HG03575 (cell line): ENCODE results near the gene TLR9.
"Not testable (repeated sequence)": the region's sequence is repeated elsewhere in the genome, so short reads cannot be mapped to it uniquely, and the experiment has no call there.

Experiments used
- ATAC-seq: cut with Tn5 transposase; IDR thresholded peaks from one replicate; pipeline ENCODE4 v1.9.1; 2021; ENCODE audit not compliant: unreplicated experiment, insufficient number of reproducible peaks, low FRiP score; ENCODE audit errors: extremely low read depth

TLR9 gene

GRCh38 chr3:52225452-52226228 is at the start of gene TLR9:
TLR9 (minus strand) TSS chr3:52225645; CDS start chr3:52225529, 116 bp downstream.
- peak; percentile 45 for ATAC-seq

- not testable (repeated sequence) for ATAC-seq
Observed at GRCh38 chr3:52274781-52275180, 49.3 kb upstream of the TLR9 start.

DNA sequence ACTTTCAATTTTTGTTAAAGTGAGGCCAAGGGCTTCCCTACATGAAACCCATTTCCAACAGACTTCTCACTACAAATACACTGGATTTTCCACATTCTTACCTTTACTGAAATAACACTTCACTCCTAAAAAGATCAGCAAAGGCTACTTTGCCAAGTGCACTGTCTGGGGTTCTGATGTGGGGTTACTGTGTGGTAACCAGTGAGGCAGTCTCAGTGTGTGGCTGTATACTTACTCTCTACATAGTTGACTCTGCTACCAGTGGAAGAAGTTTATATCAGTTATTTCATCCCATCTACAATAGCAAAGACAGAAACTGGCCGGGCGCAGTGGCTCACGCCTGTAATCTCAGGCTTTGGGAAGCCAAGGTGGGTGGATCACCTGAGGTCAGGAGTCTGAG is 47.4 kb upstream of the TLR9 start:
- ATAC-seq, result no peak

GRCh38 chr3:52272172-52272571 is 46.7 kb upstream of the TLR9 start:
- not testable (repeated sequence) for ATAC-seq

GRCh38 chr3:52270252-52270754 is 44.9 kb upstream of the TLR9 start:
- no peak for ATAC-seq

DNA sequence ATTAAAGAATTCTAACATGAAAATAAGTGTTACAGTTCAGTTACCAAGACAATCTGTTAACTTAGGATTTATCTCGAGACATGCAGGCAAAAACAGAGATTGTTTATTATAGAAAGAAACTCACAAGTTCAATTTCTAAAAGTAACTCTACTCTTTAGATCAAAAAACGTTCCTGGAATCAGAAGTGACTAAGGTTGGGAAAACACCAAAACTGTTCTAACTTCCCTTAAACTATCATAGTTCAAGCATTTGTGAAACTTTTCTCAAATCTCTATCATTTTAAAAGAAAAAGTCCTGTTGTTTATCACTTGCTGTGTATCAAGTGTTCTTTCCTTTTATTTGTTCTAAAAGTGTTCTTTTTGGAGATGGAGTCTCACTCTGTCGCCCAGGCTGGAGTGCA is 44.3 kb upstream of the TLR9 start:
- ATAC-seq, result no peak

DNA sequence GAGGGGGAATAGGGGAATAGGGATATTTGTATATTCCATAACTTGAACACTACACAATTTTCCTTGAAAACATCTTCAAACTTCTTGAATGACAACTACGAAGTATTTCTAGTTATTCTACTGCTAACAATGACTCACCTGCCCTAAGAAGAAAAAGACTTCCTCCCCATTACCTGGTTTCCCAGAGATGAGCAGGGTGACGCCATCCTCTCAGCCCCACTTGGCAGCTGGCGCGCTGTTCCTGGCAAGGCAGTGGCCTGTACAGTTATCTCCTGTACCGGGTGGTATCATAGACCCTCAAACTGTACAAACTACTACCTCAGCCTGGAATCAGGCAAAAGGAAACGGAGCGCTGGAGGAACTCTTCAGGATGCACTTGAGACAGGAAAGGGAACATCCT is 42.6 kb upstream of the TLR9 start:
- ATAC-seq, result no peak

GRCh38 chr3:52265387-52265786 is 39.9 kb upstream of the TLR9 start:
- no peak for ATAC-seq

GRCh38 chr3:52262447-52262846 is 37.0 kb upstream of the TLR9 start:
- ATAC-seq, result no peak

GRCh38 chr3:52259448-52259847 is 34.0 kb upstream of the TLR9 start:
- no peak for ATAC-seq

DNA sequence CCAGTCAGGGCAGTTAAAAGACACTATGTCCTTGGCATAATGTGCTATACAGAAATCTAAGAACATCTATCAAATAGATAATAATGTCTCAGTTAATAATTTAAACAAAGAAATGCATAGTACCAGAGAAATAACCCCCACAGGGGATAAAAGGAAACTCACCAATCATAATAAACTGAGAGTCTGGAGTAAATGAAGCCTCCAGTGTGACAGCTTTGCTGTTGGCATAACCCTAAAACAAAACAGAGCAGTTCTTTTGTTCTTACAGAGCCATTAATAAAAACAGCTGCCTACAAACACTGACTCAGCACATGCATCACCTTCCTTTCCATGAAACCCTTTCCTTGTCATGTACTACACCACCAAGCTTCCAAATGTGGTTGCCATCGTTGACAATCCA is 33.6 kb upstream of the TLR9 start:
- no peak for ATAC-seq

DNA sequence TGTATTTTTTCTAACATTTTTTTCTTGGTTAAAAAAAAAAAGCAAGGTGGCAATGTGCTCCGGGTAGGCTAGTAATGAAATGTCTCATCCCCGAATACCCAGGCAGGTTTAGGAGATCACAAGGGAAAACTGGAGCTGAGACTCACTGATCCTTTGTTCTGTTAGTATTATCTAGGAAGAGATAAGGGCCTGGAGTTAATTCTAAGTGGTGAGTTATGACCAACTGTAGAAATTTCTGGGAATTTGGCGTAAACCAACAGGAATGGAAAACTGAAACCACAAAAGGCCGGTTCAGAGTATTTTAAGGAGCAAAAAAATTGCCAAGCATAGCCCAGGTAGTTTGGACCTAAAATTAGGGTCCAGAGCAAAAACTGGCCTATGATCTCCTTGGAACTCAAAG is 32.5 kb upstream of the TLR9 start:
- no peak for ATAC-seq

DNA sequence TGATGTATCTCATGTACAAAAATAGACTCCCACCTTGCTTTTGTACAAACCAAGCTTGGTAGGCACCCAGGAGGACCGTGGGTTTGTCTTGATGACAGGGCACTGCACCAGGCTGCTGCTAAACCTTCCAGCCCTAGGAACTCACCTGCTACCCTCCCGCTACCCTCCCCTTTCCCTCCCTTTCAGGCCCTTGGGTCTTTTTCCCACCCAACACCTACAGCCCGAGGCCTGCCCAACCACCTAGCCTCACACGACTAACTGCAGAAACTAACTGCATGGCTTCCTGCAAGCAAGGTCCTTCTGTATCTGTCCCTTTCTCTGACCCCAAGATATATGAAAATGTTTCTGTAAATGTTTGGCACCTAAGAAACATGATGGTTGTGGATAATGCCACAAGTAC is 31.2 kb upstream of the TLR9 start:
- no peak for ATAC-seq

GRCh38 chr3:52256159-52256558 is 30.7 kb upstream of the TLR9 start:
- ATAC-seq, result no peak

- no peak for ATAC-seq
Observed at GRCh38 chr3:52254608-52255007, 29.2 kb upstream of the TLR9 start.

DNA sequence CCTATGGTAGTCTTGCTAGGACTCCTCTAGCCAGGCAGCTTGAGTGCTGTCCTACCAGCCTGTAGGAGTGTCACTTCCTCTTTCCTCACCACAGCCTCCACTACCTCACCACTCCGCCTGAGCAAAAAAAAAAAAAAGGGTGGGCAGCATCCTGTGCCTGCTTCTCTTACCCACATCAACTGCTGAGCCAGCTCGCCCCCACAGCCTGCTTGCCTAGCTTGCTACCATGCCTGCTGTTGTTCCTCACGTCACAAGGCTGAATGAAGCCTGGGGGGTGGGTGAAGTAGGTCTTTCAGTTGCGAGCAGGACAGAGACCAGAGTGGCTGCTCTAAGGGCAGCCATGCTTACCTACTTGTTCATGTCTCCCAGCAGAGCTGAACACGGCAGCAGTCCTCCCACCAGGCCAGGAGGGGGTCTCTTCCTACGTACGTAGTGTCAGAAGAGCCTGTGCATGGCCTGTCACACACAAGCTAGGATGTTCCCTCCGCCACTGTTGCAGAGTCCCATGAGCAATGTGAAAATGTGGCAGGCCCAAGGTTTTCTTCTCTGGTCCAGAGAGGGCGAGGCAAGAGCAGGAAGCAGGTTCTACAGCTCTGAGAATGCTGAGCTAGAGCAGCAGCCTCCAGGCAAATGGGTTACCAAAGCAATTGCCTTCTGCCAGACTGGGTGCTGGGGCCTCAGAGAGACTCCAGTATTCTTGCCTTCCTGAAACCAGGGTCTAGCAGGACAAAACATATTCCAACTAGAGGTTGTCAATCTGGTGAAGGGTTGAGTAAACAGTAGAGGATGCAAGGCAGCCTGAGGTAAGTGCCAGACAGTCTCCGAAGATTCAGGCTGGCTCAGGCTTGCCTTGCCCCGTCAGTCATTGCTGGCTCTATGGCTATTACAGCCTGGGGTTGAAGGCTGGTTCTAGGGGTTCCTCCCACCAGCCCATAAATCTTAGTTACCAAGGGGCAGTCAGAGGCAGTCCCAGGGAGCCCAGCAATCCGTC is 28.2 kb upstream of the TLR9 start:
- ATAC-seq, result peak; percentile 68

- no peak for ATAC-seq
Observed at GRCh38 chr3:52250122-52250521, 24.7 kb upstream of the TLR9 start.

- ATAC-seq, result no peak
Observed at GRCh38 chr3:52249683-52250082, 24.2 kb upstream of the TLR9 start.

DNA sequence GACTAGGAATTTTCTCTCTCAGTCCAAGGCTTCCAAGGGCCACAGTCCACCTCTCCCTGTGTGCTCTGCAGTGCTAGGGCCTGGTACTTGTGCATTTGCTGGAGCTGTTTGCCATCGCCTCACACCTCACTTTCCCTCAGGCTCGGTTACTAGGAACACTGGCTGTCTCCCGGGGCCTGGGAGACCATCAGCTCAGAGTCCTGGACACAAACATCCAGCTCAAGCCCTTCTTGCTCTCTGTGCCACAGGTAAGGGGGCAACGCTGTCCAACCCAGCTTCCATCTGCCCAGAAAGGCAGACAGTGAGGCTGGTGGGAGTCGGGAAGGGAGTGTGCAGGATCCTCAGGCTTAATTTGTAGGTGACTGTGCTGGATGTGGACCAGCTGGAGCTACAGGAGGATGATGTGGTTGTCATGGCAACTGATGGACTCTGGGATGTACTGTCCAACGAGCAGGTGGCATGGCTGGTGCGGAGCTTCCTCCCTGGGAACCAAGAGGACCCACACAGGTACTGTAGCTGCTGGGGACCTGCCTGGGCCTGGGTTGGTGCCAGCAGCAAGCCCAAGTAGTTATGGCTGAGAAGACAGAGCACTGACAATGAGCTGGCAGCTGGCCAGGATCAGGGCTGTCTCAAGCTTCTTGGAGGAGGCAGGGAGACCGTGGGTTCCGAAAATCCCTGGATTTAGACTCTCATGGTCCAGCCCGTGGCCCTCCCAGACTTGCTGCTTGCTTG is 23.5 kb upstream of the TLR9 start:
- ATAC-seq, result no peak
